Brain pericyte (primary cell): Measurements from ENCODE around the gene FOS.

Experiments
- DNase-seq: peaks from one replicate; pipeline ENCODE4 v3.0.0-alpha.2; 2012; ENCODE audit warnings: low read depth, low spot score

Gene FOS

DNA sequence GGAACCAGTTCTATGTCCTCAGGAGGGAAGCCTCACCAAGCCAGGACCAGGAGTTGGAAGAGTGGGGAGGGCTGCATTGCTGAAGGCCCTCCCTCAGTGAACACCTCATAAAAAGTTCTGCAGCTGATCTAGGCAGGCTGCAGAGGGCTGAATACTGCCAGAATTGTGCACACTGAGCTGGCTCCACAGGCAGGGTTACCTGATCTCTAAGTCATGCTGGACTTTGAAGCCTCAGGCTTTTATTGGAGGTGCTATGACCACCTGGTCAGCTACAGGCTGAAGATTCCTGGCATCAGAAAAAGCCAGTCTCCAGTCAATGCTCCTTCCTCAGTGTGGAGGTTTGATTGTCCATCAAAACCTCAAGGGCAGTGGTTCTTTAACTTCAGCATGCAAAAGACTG lies 39.7 kb downstream of the FOS start:
- no peak for DNase-seq

DNA sequence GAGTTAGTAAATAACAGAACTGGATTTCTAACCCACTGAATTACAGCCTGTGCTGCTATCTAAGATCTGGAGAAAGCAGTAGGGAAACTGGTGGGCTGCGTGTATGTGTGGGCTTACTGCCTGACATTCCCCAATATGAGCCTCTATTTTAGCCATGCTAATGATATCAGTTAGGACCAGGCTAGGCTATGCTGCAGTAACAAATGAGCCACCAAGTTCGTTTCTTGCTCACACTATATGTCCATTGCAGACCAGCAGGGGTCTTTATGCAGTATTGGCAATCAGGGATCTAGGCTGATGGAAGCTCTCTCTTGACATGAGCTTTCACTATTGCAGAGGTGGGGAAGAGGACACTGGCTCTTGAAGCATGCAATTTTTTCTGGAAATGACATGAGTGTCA lies 40.4 kb downstream of the FOS start:
- no peak for DNase-seq

- DNase-seq, result no peak
These were observed 41.6 kb downstream of the FOS start for GRCh38 chr14:75320196-75320595.

DNA sequence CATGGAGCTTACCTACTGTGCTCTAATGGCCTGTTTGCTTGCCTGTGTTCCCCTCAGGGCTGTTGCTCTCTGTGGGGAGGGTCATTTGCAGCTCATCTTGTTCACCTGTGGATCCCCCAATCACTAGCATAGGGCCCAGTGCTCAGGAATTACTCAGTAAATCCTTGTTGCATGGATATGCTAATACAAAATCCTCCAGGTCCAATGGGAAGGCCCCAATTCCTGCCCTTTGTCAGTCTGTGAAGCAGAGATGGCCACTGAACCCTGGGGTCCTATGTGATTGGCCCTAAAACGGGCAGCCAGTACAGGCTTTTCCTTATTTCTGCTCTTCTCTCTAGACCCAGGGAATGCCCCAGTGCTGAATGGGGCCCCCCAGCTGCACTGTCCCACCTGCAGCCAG lies 44.1 kb downstream of the FOS start:
- no peak for DNase-seq

GRCh38 chr14:75323571-75323970 lies 44.9 kb downstream of the FOS start:
- no peak for DNase-seq

DNA sequence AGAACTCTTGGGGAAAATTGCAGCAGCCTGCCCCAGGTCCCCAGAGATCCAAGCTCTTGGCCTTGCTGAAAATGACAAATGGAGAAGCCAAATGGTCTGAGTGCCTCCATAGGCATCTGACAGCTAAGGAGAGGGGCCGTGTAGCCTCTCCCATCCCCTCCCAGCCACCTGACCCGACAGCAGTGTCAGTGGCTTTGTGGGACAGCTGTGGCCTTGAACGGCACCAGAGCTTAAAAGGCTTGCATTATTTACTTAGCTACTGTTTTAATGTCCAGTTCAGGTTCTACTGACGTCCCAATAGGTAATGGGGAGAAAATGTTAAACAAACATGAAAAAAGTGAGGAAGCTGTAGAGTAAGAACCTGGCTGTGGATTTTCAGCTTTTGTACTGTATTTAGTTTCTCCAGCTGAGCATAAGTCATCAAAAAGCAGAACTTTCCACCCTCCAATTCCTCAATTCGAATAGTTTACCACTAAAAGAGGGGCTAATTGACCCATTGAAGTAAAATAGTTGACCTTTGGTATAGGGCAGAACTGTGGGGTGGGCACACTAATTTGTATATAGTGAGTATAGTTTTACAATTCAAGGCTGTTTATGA lies 50.0 kb downstream of the FOS start:
- DNase-seq, result no peak

DNA sequence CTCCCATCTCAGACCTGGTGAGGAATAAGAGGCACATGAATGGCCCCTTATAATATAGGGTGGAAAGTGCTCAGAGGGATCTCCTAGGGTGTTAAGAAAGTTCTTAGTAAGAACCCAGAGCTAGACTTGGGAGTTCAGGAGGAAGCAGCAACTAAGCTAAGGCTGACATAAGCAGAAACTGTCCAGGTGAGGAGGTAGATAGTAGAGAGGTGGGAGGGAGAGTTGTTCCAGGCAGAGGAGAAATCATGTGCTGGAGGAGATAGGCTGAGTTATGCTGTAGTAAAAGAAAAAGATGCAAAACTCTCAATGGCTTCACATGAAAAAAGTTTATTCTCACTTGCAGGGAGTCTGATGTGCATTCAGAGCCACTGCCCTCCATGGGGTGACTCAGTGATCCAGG lies 50.7 kb downstream of the FOS start:
- no peak for DNase-seq

GRCh38 chr14:75331471-75331870 lies 52.8 kb downstream of the FOS start:
- DNase-seq, result no peak
